ENCODE data around the gene TBC1D4. TPM values are rescaled to one million over a fixed set of nuclear protein-coding genes. Genes with fewer than 3 reads are reported as not detected.

TBC1D4 gene
- total and polyA plus RNA-seq, 9 of the 15 experiments (the other 6 are each of a cell fraction or from before 2014, with no cell fraction given) = 2.8 to 12.3 (median 7.0) TPM

DNA sequence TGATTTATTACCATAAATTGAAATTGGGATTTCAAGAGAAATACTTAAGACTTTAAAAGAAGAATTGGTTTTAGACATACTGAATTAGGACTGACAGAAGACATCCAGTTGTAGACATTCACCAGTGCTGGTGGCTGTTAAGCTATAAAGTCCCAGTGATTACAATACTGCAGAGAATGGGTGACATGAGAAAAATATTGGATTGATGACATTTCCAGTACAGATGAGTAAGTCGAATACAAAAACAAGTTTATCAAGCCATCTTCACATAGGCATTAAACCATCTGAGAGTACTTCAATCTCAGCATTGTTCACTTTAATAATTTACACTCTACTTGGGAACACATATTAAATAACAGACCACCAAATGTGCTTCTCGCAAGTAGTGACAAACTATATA is 66.8 kb downstream of the TBC1D4 start:
- no TSS peak for BruUV-seq (replicated peaks)
- ATAC-seq = no peak
- intact Hi-C loops (cut with micrococcal nuclease) = no loop called here
- H3K36me3 ChIP-seq (ENCODE audit: control insufficient read depth, insufficient read depth, low read length) = no peaks in the 10 kb centered on the region
- no peaks in the 10 kb centered on the region for H3K9me1 ChIP-seq (ENCODE audit: control insufficient read depth, insufficient read depth, low read length)
- 33% methylated on average over 2 of the region's 2 CpGs for WGBS (ENCODE audit: insufficient coverage, low coverage, missing lambda C conversion rate)
- H3K27me3 ChIP-seq (ENCODE audit: control insufficient read depth in 2 of 2, insufficient read depth in 2 of 2, low read length in 2 of 2) = no peaks in the 10 kb centered on the region
- no peak overlapping the region for H3K27ac ChIP-seq (ENCODE audit: extremely low read depth, low read depth, low read length)
- no peak overlapping the region for H3K9ac ChIP-seq (ENCODE audit: insufficient read depth in 1 of 2, low read depth in 2 of 2, low read length in 2 of 2)
- TF ChIP-seq WHSC1 (IDR thresholded peaks at IDR 0.05; ENCODE audit: low read length) (no peak), GABPA (tag; conservative IDR thresholded peaks at IDR 0.05; ENCODE audit: low read depth) (no peak), SMARCE1 (IDR thresholded peaks at IDR 0.05) (no peak)
- no peak for DNase-seq (ENCODE audit: extremely low read depth in 1 of 4, low spot score in 3 of 4)
- no peak overlapping the region for H2AFZ ChIP-seq (ENCODE audit: low read depth, low read length)
- no peak overlapping the region for H3K4me2 ChIP-seq (ENCODE audit: insufficient read depth, low read length)
- ChIA-PET POLR2A (no interaction called here), CTCF (ENCODE audit: low intra/inter-chr PET ratio) (no interaction called here)
- no peaks in the 10 kb centered on the region for H3K9me3 ChIP-seq (replicated peaks; ENCODE audit: control insufficient read depth, insufficient read depth, low read depth, low read length)
- in situ Hi-C loops (cut with MboI) = no loop called here
- no peak overlapping the region for H3K4me3 ChIP-seq
- H3K4me1 ChIP-seq (replicated peaks in 1 of 2; ENCODE audit: control insufficient read depth in 2 of 2, insufficient read depth in 2 of 2, low read length in 2 of 2) = no peaks in the 10 kb centered on the region; a peak in 1 of 5 replicates
- no peaks in the 10 kb centered on the region for H4K20me1 ChIP-seq (replicated peaks; ENCODE audit: control insufficient read depth, insufficient read depth, low read length)
- no peaks in the 10 kb centered on the region; the same call in 1 of the 3 replicates for H3K79me2 ChIP-seq (ENCODE audit: control insufficient read depth, insufficient read depth, low read length)
- no peak for FAIRE-seq

DNA sequence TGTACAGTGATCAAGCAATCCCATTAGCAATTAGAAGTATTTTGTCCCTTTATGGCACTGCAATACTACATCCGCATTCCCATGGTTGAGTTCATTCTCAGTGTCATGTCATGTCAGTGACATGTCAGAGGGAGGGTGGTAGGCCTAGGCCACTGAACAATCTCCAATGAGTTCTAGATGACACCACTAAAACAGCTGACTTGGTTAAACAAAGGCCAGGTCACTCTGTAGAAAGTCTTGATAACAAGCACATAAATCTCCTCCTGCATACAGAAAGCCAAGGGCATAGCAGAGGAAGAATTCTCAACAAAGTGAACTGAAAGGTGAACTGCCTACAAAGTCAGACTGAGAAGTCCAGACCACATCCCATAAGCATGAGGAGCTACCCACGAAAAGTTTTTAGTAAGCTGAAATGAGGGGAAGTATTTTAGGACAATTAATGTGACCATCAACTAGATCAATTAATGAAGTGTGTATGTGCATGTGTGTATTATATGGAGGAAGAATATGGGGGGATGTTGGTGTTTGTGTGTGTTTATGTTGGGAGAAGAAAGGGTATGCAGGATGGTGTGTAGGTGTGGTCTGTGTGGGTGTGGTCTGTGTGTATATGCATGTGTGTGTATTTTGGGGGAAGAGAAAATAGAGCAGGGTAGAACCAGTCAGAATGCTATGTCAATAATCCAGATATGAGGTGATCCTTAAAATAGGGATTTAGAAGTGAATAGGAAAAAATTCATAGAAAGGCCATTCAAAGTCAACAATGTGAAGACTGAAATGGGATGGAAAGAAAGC is 67.7 kb downstream of the TBC1D4 start:
- H3K79me2 ChIP-seq (ENCODE audit: control insufficient read depth, insufficient read depth, low read length) = no peaks in the 10 kb centered on the region; the same call in 1 of the 3 replicates
- ChIA-PET CTCF (ENCODE audit: low intra/inter-chr PET ratio) (no interaction called here), POLR2A (no interaction called here)
- TF ChIP-seq MAFG (tag; conservative IDR thresholded peaks at IDR 0.05) = peak; percentile 80
- TF ChIP-seq HDAC8 (tag; IDR thresholded peaks at IDR 0.05) = no peak
- no peak for TF ChIP-seq NCOA2 (IDR thresholded peaks at IDR 0.05; ENCODE audit: partially characterized antibody in 2 of 2)
- no peak for TF ChIP-seq GTF2F1 (IDR thresholded peaks at IDR 0.05; ENCODE audit: low read depth, low read length)
- no peak for TF ChIP-seq RBFOX2 (IDR thresholded peaks at IDR 0.05; ENCODE audit: low read depth, low read length)
- TF ChIP-seq C11orf30 (IDR thresholded peaks at IDR 0.05; ENCODE audit: low read depth) = peak; percentile 40; the same call in 1 of the 2 replicates
- TF ChIP-seq SIX5 (IDR thresholded peaks at IDR 0.05; ENCODE audit: borderline replicate concordance in 1 of 2, insufficient read depth in 1 of 2, low read depth in 1 of 2, low read length in 2 of 2) = no peak
- TF ChIP-seq, protein P1, sequence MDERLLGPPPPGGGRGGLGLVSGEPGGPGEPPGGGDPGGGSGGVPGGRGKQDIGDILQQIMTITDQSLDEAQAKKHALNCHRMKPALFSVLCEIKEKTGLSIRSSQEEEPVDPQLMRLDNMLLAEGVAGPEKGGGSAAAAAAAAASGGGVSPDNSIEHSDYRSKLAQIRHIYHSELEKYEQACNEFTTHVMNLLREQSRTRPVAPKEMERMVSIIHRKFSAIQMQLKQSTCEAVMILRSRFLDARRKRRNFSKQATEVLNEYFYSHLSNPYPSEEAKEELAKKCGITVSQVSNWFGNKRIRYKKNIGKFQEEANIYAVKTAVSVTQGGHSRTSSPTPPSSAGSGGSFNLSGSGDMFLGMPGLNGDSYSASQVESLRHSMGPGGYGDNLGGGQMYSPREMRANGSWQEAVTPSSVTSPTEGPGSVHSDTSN (CRISPR knock-in tag; IDR thresholded peaks at IDR 0.05; ENCODE audit: low read depth) = no peak
- TF ChIP-seq, protein P1 (tag; conservative IDR thresholded peaks at IDR 0.05; ENCODE audit: low read depth) = peak; percentile 66
- TF ChIP-seq LCOR (CRISPR knock-in tag; IDR thresholded peaks at IDR 0.05) = no peak
- TF ChIP-seq ZNF830 (CRISPR knock-in tag; IDR thresholded peaks at IDR 0.05) = no peak

More for the DNA sequence above, 67.7 kb downstream of the TBC1D4 start:
- H3K9ac ChIP-seq (ENCODE audit: insufficient read depth in 1 of 2, low read depth in 2 of 2, low read length in 2 of 2) = no peak overlapping the region
- no peak overlapping the region for H2AFZ ChIP-seq (ENCODE audit: low read depth, low read length)
- no peaks in the 10 kb centered on the region; a peak in 1 of 5 replicates for H3K4me1 ChIP-seq (replicated peaks in 1 of 2; ENCODE audit: control insufficient read depth in 2 of 2, insufficient read depth in 2 of 2, low read length in 2 of 2)
- WGBS (ENCODE audit: insufficient coverage, low coverage, missing lambda C conversion rate) = 71% methylated on average over 2 of the region's 2 CpGs
- DNase-seq (ENCODE audit: extremely low read depth in 1 of 4, low spot score in 3 of 4) (peak in 1 of 4 experiments; percentile 11), FAIRE-seq (no peak), ATAC-seq (no peak)
- intact Hi-C loops (cut with micrococcal nuclease) (no loop called here), in situ Hi-C loops (cut with MboI) (no loop called here)
- H3K4me2 ChIP-seq (ENCODE audit: insufficient read depth, low read length) = no peak overlapping the region
- H3K9me1 ChIP-seq (ENCODE audit: control insufficient read depth, insufficient read depth, low read length) = no peaks in the 10 kb centered on the region
- no peaks in the 10 kb centered on the region for H3K27me3 ChIP-seq (ENCODE audit: control insufficient read depth in 2 of 2, insufficient read depth in 2 of 2, low read length in 2 of 2)
- no peaks in the 10 kb centered on the region for H3K9me3 ChIP-seq (replicated peaks; ENCODE audit: control insufficient read depth, insufficient read depth, low read depth, low read length)
- H4K20me1 ChIP-seq (replicated peaks; ENCODE audit: control insufficient read depth, insufficient read depth, low read length) = no peaks in the 10 kb centered on the region
- BruUV-seq (replicated peaks) = no TSS peak
- no peak overlapping the region for H3K4me3 ChIP-seq
- no peak overlapping the region for H3K27ac ChIP-seq (ENCODE audit: extremely low read depth, low read depth, low read length)
- H3K36me3 ChIP-seq (ENCODE audit: control insufficient read depth, insufficient read depth, low read length) = no peaks in the 10 kb centered on the region

Data from K562 (cell line).